HAP-1 (cell line): ENCODE data around the gene PACRG.
"Not testable (repeated sequence)": the region's sequence is repeated elsewhere in the genome, so short reads cannot be mapped to it uniquely, and the experiment has no call there.

Experiments
- DNase-seq, 2 experiments: peaks; one replicate each; pipeline ENCODE4 v3.0.0-alpha.2; 2016 to 2020; ENCODE audit warnings: low spot score in 2 of 2
- H3K27me3 ChIP-seq: fragments of 250-450 bp; sonication (Bioruptor Pico); 2 replicates; pipeline ENCODE4 v1.5.1; 2020; ENCODE audit warnings: low read depth, mild to moderate bottlenecking, moderate library complexity
- H3K36me3 ChIP-seq: fragments of 250-450 bp; sonication (Bioruptor Pico); replicated peaks from 2 replicates; pipeline ENCODE4 v1.5.1; 2020; ENCODE audit warnings: mild to moderate bottlenecking
- H3K4me1 ChIP-seq: fragments of 250-450 bp; sonication (Bioruptor Pico); 2 replicates; pipeline ENCODE4 v1.5.1; 2020; ENCODE audit warnings: mild to moderate bottlenecking
- H3K4me3 ChIP-seq: fragments of 250-450 bp; sonication (Bioruptor Pico); 2 replicates; pipeline ENCODE4 v1.5.1; 2020; ENCODE audit warnings: mild to moderate bottlenecking, moderate library complexity
- H3K9me3 ChIP-seq: fragments of 250-450 bp; sonication (Bioruptor Pico); 2 replicates; pipeline ENCODE4 v1.5.1; 2020; ENCODE audit warnings: mild to moderate bottlenecking, moderate library complexity
- in situ Hi-C: fragments of 300-500 bp; cut with MboI; formaldehyde crosslinking; loops from 3 replicates; pipeline ENCODE4 v1.14.3; 2020; ENCODE audit warnings: low sequenced_read_pairs, inconsistent platforms, mixed read lengths

PACRG gene

GRCh38 chr6:163313566-163313965, 585.8 kb downstream of the PACRG start:
- H3K4me1 ChIP-seq, result no peaks in the 10 kb centered on the region; the same call in 1 of the 2 replicates
- H3K36me3 ChIP-seq, result no peaks in the 10 kb centered on the region
- DNase-seq, result no peak
- H3K9me3 ChIP-seq, result no peaks in the 10 kb centered on the region
- in situ Hi-C loops, result no loop called here
- no peaks in the 10 kb centered on the region for H3K27me3 ChIP-seq
- H3K4me3 ChIP-seq, result no peak overlapping the region

- Histone ChIP-seq H3K4me1 (no peaks in the 10 kb centered on the region; the same call in 1 of the 2 replicates), H3K9me3 (no peaks in the 10 kb centered on the region), H3K27me3 (no peaks in the 10 kb centered on the region), H3K36me3 (no peaks in the 10 kb centered on the region), H3K4me3 (no peak overlapping the region)
- no peak for DNase-seq
- in situ Hi-C loops, result no loop called here
Measured at GRCh38 chr6:163313981-163314380, 586.2 kb downstream of the PACRG start.

- peak; percentile 54 to 57 for DNase-seq
- Histone ChIP-seq H3K4me3 (no peak overlapping the region), H3K9me3 (no peaks in the 10 kb centered on the region), H3K4me1 (no peaks in the 10 kb centered on the region; the same call in 1 of the 2 replicates), H3K36me3 (no peaks in the 10 kb centered on the region), H3K27me3 (no peaks in the 10 kb centered on the region)
- in situ Hi-C loops, result no loop called here
Measured at GRCh38 chr6:163314791-163315470, 587.2 kb downstream of the PACRG start.

DNA sequence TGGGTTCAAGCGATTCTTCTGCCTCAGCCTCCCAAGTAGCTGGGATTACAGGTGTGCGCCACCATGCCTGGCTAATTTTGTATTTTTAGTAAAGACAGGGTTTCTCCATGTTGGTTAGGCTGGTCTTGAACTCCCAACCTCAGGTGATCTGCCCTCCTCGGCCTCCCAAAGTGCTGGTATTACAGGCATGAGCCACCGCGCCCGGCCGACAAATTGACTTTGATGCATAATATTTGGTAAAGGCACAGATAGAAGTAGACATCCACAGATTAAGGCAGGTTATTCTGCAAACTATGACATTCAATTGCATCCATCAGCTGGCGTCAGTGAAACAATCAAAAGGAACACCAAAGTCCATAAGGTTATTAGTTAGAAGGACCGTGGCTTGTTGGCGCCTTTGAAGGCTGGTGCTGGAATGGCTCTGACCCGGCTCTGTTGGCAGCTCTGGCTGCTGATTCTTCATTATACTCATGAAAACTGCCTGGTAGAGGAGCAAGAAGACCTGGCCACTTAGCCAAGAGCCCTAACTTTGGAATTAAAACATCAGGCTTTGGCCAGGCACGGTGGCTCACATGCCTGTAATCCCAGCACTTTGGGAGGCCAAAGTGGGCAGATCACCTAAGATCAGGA, 589.2 kb downstream of the PACRG start:
- not testable (repeated sequence) for DNase-seq, H3K36me3 ChIP-seq

DNA sequence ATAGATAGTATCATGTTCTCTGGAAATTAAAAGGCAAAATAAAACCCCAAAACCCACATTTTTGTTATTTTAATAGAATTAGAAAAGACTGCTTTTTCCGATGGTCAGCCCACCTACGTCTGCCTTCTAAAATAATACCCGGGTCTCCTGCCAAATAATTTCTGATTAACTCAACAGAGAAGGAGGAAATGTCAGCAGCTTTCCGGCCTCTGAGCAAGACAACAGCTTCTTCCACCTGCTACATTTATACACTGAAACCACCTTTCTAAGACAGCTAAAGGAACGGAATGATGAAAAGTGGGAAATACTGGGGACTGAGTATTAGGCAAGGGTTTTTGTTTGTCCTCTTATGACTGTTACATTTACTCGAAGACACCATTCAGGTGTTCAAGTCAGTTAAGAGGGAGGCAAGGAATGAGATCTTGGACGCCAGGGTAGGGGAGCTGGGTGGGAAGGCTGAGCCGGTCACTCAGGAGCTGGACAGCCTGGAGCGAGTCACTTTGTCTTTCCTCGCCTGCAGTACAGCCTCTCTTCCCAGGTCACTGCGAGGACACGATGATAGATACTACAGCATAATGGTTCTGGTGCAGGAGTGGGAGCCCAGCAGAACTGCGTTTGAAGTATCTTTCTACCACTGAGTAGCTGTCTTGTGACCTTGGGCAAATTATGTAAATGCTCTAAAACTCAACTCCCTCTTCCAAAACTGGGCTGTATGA, 590.5 kb downstream of the PACRG start:
- no peaks in the 10 kb centered on the region for H3K27me3 ChIP-seq
- no peak for DNase-seq
- in situ Hi-C loops, result no loop called here
- no peaks in the 10 kb centered on the region for H3K9me3 ChIP-seq
- no peaks in the 10 kb centered on the region; the same call in 1 of the 2 replicates for H3K4me1 ChIP-seq
- H3K4me3 ChIP-seq, result no peak overlapping the region
- no peaks in the 10 kb centered on the region for H3K36me3 ChIP-seq

More for the DNA sequence above, 589.2 kb downstream of the PACRG start:
- H3K9me3 ChIP-seq, H3K4me3 ChIP-seq, H3K4me1 ChIP-seq, in situ Hi-C loops, H3K27me3 ChIP-seq: not testable (repeated sequence)

DNA sequence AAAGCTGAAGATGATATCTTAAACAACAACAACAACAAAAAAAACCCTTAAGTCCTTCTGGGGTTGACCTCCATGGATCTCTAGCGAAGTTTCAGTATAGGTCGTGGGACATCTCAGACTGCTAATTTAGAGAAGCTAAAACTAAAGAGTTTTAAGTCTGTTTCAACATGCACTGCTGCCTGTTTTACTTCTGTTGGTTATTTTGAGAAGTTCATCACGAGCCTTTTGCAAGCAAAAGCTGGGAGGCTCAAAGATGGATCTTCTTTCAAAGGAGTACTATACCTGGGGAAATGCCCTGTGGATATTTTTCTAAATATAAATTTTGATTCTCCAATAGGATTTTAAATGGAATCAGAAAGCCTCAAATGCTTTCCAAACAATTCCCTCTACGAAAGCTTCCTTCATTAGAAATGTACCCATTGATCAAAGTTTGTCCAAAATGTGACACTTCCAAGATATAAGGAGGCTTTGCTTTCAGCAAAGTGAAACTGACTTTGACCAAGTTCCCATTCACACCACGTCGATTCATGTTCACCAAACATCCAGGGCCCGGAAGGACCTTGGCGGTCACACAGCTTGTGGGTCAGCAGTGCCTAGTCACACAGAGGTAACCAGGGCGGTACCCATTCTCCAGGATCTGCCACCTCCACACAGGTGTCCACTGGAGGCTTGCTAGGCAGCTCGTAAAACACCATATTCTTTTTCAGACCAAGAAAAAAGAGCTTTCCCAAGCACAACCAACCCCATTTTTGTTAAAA, 592.0 kb downstream of the PACRG start:
- DNase-seq, result no peak
- Histone ChIP-seq H3K36me3 (no peaks in the 10 kb centered on the region), H3K4me1 (no peaks in the 10 kb centered on the region; the same call in 1 of the 2 replicates), H3K9me3 (no peaks in the 10 kb centered on the region), H3K27me3 (no peaks in the 10 kb centered on the region), H3K4me3 (no peak overlapping the region)
- in situ Hi-C loops, result no loop called here

- Histone ChIP-seq H3K9me3 (no peaks in the 10 kb centered on the region), H3K4me3 (no peak overlapping the region), H3K4me1 (no peaks in the 10 kb centered on the region), H3K36me3 (no peaks in the 10 kb centered on the region), H3K27me3 (no peaks in the 10 kb centered on the region)
- DNase-seq, result no peak
- in situ Hi-C loops, result no loop called here
Measured at GRCh38 chr6:163320402-163320801, 592.6 kb downstream of the PACRG start.

DNA sequence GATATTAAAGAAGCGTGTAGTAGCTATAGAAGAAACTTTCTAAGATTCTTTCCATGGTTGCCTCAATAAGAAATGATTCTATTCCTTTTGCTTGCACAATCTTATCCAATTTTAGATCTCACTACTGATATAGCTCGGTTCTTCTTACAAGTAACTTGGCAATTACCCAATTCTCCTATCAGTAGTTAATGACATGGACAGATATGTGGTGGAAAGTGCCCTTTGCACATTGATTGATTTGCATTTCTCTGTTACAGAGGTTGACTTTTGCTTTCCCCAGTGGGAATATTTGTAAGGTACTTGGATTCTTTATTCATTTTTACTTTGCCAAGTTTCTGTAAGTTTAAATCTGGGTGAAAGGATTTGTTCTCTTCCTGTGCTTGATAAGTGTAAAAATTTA, 593.0 kb downstream of the PACRG start:
- H3K4me3 ChIP-seq, result no peak overlapping the region
- in situ Hi-C loops, result no loop called here
- H3K9me3 ChIP-seq, result no peaks in the 10 kb centered on the region
- H3K4me1 ChIP-seq, result no peaks in the 10 kb centered on the region
- no peaks in the 10 kb centered on the region for H3K36me3 ChIP-seq
- H3K27me3 ChIP-seq, result no peaks in the 10 kb centered on the region
- DNase-seq, result no peak

GRCh38 chr6:163321717-163322116, 593.9 kb downstream of the PACRG start:
- Histone ChIP-seq H3K9me3 (no peaks in the 10 kb centered on the region), H3K4me1 (no peaks in the 10 kb centered on the region), H3K27me3 (no peaks in the 10 kb centered on the region), H3K36me3 (no peaks in the 10 kb centered on the region), H3K4me3 (no peak overlapping the region)
- in situ Hi-C loops, result no loop called here
- DNase-seq, result no peak

DNA sequence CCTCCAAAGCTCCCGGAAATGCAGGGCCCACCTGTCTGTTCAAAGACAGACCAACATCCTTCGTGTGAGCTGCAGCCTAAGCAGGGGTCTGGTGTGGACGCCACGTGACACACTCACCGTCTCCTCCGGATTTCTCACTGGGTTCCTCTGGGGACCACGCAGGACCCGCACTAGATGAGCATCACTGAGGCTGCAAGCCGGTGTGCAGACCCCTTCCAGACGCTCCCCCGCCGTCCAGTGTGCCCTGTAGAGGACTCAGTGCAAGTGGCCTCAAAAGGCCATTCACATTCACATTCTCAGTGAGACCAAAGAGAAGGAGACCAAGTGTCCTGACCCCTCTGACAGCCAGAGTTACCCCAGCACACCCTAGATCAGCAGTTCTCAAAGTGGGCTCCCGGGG, 595.5 kb downstream of the PACRG start:
- Histone ChIP-seq H3K4me3 (no peak overlapping the region), H3K27me3 (no peaks in the 10 kb centered on the region), H3K36me3 (no peaks in the 10 kb centered on the region), H3K9me3 (no peaks in the 10 kb centered on the region), H3K4me1 (no peaks in the 10 kb centered on the region)
- in situ Hi-C loops, result no loop called here
- DNase-seq, result no peak

DNA sequence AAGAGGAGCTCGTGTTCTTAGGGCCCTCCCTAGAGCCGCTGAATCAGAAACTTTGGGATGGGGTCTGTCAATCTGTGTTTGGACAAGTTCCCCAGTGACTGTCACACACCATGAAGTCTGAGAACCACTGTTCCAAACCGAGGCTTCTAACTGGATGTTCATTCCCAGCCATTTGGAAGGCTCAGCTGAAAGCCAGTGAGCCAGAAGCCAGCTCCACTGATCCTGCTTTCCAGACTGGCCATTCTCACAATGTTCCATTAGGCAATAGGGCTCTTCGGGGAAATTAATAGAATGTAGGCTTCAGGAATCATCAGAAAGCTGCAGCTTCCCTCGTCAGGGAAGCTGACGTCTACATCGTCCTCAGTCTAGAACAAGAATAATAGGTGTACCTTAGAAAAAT, 595.9 kb downstream of the PACRG start:
- no peaks in the 10 kb centered on the region for H3K36me3 ChIP-seq
- H3K27me3 ChIP-seq, result no peaks in the 10 kb centered on the region
- no peak overlapping the region for H3K4me3 ChIP-seq
- no peaks in the 10 kb centered on the region for H3K9me3 ChIP-seq
- in situ Hi-C loops, result no loop called here
- no peaks in the 10 kb centered on the region for H3K4me1 ChIP-seq
- no peak for DNase-seq

GRCh38 chr6:163324326-163324687, 596.5 kb downstream of the PACRG start:
- Histone ChIP-seq H3K4me1 (no peaks in the 10 kb centered on the region), H3K27me3 (no peaks in the 10 kb centered on the region), H3K36me3 (no peaks in the 10 kb centered on the region), H3K4me3 (no peak overlapping the region), H3K9me3 (no peaks in the 10 kb centered on the region)
- in situ Hi-C loops, result no loop called here
- DNase-seq, result no peak

- Histone ChIP-seq H3K4me1 (no peaks in the 10 kb centered on the region), H3K4me3 (no peak overlapping the region), H3K9me3 (no peaks in the 10 kb centered on the region), H3K36me3 (no peaks in the 10 kb centered on the region), H3K27me3 (no peaks in the 10 kb centered on the region)
- DNase-seq, result no peak
- in situ Hi-C loops, result no loop called here
Measured at GRCh38 chr6:163324688-163325389, 597.1 kb downstream of the PACRG start.
